ENCODE data around the gene NOC3L.

- TF ChIP-seq CTCF (optimal IDR thresholded peaks at IDR 0.05 in 1 of 3, IDR thresholded peaks at IDR 0.05 in 1 of 3, conservative IDR thresholded peaks at IDR 0.05 in 1 of 3; ENCODE audit: extremely low read depth in 1 of 3, insufficient read depth in 2 of 3, low read length in 3 of 3) (no peak), EZH2 (IDR thresholded peaks at IDR 0.05; ENCODE audit: low read length) (no peak)
Measured at GRCh38 chr10:94376865-94377264, 14.1 kb upstream of the NOC3L start.
